Cardiac muscle cell (in vitro differentiated cells and primary cell): ENCODE data around the gene SRPK1. TPM values are rescaled to one million over a fixed set of nuclear protein-coding genes. Genes with fewer than 3 reads are reported as not detected.

Experiments used
- DNase-seq, 2 donors: peaks; one replicate each; pipeline versions ENCODE4 v3.0.0 to v3.0.0-alpha.2; 2010 to 2017; ENCODE audit warnings: low read depth in 1 of 2, low spot score in 1 of 2
- H3K27ac ChIP-seq: fragments of 200-600 bp; sonication (generic); 2 replicates; pipeline ENCODE4 v1.5.1; 2016
- H3K27me3 ChIP-seq: fragments of 200-600 bp; sonication (generic); 2 replicates; pipeline ENCODE4 v1.6.0; 2016; ENCODE audit warnings: control low read depth
- H3K36me3 ChIP-seq: fragments of 200-600 bp; sonication (generic); 2 replicates; pipeline ENCODE4 v1.5.1; 2016; ENCODE audit warnings: control low read depth
- H3K4me1 ChIP-seq: fragments of 200-600 bp; sonication (generic); 2 replicates; pipeline ENCODE4 v1.8.1; 2017; ENCODE audit warnings: low read depth, mild to moderate bottlenecking, mixed run types
- H3K4me3 ChIP-seq: fragments of 200-600 bp; sonication (generic); 2 replicates; pipeline ENCODE4 v1.5.1; 2016; ENCODE audit warnings: mild to moderate bottlenecking
- H3K9me3 ChIP-seq: fragments of 200-600 bp; sonication (generic); 2 replicates; pipeline ENCODE4 v1.5.1; 2017; ENCODE audit warnings: low read depth, mild to moderate bottlenecking, control low read depth
- polyA plus RNA-seq: library from polyadenylated mRNA; unstranded; fragments of >200 nt; fragmentation: Nextera tagmentation; extraction: Ambion mirVana; gene quantifications from 2 replicates; pipeline ENCODE4 v1.2.1, GENCODE V29; 2016
- total RNA-seq: library from RNA; depleted of rRNA; stranded (reverse); fragments of >200 nt; gene quantifications from 2 replicates; pipeline ENCODE4 v1.2.3, GENCODE V29; 2016
- TF ChIP-seq, protein P1 (sequence below): IDR thresholded peaks from 2 replicates; pipeline ENCODE4 v1.5.1; 2012; ENCODE audit warnings: low read depth, mild to moderate bottlenecking, low read length

SRPK1 gene
- total and polyA plus RNA-seq, 2 experiments from 2014 or later = 37.6 to 52.0 TPM

DNA sequence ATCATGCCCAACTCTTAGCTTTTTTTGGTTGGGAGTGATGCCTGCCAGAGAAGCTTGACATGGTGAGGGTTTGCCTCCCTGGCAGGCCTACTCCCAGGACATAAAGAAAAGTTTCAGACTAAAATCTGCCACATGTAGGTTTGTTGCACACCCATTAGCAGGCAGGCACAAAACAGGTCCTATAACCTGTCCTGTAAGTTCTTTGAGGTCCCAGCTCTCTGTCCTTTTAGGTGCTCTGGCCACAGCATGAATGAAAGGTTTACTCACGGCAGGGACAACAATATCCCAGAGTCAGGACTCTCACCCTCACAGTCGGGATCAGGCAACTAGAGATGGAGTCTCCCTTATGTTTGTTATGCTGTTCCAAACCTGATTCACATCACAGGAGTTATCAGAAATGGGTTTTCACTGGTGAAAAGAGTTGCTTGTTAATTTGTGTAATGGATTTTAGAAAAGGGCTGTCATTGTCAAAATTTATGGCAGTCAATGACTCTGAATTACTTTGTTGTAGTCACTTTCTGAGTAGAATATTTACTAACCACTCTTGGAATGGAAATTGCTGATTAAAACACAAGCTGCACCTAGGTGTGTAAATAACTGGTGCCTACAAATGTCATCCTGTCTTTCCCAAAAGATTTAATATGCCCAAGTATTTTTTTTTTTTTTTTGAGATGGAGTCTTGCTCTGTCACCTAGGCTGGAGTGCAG, 5.8 kb upstream of the SRPK1 start:
- TF ChIP-seq, protein P1, sequence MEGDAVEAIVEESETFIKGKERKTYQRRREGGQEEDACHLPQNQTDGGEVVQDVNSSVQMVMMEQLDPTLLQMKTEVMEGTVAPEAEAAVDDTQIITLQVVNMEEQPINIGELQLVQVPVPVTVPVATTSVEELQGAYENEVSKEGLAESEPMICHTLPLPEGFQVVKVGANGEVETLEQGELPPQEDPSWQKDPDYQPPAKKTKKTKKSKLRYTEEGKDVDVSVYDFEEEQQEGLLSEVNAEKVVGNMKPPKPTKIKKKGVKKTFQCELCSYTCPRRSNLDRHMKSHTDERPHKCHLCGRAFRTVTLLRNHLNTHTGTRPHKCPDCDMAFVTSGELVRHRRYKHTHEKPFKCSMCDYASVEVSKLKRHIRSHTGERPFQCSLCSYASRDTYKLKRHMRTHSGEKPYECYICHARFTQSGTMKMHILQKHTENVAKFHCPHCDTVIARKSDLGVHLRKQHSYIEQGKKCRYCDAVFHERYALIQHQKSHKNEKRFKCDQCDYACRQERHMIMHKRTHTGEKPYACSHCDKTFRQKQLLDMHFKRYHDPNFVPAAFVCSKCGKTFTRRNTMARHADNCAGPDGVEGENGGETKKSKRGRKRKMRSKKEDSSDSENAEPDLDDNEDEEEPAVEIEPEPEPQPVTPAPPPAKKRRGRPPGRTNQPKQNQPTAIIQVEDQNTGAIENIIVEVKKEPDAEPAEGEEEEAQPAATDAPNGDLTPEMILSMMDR = no peak
- Histone ChIP-seq H3K27me3 (peaks cover 2% of the 10 kb centered on the region), H3K4me3 (no peak overlapping the region), H3K27ac (no peak overlapping the region), H3K9me3 (no peaks in the 10 kb centered on the region), H3K36me3 (no peaks in the 10 kb centered on the region), H3K4me1 (no peaks in the 10 kb centered on the region)
- no peak for DNase-seq

DNA sequence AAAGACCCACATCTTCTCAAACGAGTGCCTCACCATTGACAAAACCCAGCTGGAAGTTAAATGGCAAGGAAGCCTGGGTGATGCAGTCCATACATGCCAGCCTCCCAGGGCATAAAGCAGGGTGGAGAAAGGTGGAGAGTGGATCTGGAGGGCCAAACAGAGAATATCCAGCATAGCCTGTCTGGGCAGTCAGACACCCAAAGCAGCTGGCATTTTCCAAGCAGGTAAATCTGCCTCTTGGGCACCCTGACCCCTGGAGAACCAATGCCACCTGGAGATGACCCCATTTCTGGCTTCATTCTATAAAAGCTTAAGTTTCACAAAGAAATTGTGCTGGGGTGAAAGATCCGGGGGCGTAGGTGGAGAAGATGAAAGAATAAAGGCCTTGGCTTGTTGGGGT, 5.1 kb upstream of the SRPK1 start:
- H3K36me3 ChIP-seq = no peaks in the 10 kb centered on the region
- H3K4me3 ChIP-seq = no peak overlapping the region
- TF ChIP-seq, protein P1 = no peak
- DNase-seq = no peak
- H3K27ac ChIP-seq = no peak overlapping the region
- H3K27me3 ChIP-seq = peaks cover 2% of the 10 kb centered on the region
- no peaks in the 10 kb centered on the region for H3K4me1 ChIP-seq
- H3K9me3 ChIP-seq = no peaks in the 10 kb centered on the region

DNA sequence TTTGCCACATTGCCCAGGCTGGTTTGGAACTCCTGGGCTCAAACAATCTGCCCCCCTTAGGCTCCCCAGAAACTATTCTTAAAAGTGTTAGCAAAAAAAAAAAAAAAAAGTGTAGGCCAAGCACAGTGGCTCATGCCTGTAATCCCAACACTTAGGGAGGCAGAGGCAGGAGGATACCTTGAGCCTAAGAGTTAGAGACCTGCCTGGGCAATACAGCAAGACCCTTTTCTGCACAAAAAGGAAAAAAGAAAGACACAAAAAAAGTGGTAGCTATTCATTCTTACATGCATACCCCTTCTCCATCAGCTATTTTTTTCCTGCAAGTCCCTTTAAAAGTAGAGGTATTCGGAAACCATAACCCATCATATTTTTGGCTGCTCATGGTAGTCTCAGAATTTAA, 3.2 kb upstream of the SRPK1 start:
- TF ChIP-seq, protein P1 = no peak
- H3K4me3 ChIP-seq = no peak overlapping the region
- no peaks in the 10 kb centered on the region for H3K36me3 ChIP-seq
- no peak overlapping the region for H3K27ac ChIP-seq
- H3K9me3 ChIP-seq = no peaks in the 10 kb centered on the region
- H3K4me1 ChIP-seq = peaks cover 11% of the 10 kb centered on the region
- no peak for DNase-seq
- H3K27me3 ChIP-seq = no peaks in the 10 kb centered on the region

DNA sequence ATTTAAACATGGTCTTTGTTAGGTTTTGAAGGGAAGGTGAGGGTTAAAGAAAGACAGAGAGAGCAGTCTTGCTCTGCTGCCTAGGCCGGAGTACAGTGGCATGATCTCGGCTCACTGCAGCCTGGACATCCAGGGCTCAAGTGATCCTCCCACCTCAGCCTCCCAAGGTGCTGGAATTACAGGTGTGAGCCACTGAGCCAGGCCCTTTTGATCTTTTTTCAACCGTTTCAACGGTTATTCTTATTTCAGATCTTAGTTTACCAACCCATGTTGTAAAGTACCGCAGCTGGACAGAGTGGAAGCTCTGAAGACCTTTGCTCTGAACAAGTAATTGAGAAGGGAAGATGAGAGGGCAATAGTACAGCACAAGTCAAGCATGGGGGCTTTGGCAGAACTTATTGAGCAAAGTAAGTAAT, 1.2 kb upstream of the SRPK1 start:
- H3K27ac ChIP-seq = no peak overlapping the region
- TF ChIP-seq, protein P1 = no peak
- no peak overlapping the region for H3K4me3 ChIP-seq
- H3K36me3 ChIP-seq = no peaks in the 10 kb centered on the region
- H3K4me1 ChIP-seq = peaks cover 24% of the 10 kb centered on the region
- H3K27me3 ChIP-seq = no peaks in the 10 kb centered on the region
- no peaks in the 10 kb centered on the region for H3K9me3 ChIP-seq
- DNase-seq = no peak

DNA sequence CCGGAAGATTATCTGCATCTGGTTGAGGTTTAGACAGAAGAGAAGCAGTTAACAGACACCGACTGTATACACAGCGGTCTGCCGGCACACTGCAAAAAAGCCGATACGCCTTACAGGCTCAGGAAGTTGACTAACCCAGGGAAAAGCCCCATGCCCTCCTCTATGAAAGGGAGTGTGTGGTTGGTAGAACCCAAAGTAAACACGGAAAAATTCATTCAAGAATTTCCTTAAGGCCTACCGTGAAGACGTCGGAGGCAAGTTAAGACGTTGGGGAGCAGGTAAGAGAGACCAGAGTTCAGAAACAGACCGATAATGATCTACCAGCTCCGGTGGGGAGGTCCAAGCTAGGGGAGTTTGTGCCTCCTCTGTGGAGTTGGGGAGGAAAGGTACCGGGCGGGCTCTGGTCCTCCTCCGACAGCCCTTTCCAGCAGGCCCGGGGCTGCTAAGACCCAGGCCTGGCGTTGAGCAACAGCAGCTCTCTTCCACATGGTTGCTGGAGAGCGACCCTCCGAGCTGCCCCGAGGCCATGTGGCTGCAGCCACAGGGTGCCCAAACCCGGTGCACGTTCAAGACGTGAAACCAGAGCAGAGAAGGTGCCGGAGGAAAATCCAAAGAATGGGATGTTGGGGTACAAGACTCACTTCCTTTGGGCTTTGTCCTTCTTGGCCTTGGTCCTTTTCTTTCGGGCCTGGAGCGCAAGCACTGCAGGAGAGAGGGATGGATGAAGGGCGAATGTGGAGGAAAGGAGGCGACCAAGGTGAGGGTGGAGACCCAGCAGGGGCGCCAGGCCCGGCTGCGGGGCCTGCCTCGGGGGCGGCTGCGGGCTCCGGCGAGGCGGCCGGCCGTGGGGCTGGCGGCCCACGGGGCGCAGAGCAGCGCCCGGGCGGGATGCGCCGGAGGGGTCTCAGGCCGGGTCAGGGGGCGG, 809 bp downstream of the SRPK1 start:
- no peaks in the 10 kb centered on the region for H3K9me3 ChIP-seq
- peaks cover 24% of the 10 kb centered on the region for H3K4me1 ChIP-seq
- TF ChIP-seq, protein P1 = no peak
- H3K36me3 ChIP-seq = peaks cover 3% of the 10 kb centered on the region
- H3K4me3 ChIP-seq = peak overlapping the region; percentile 80
- peak overlapping the region; percentile 38 for H3K27ac ChIP-seq
- no peaks in the 10 kb centered on the region for H3K27me3 ChIP-seq
- DNase-seq = peak; percentile 59 to 74
